Ovary (tissue), 9 donors: ENCODE measurements around the gene COL4A5. TPM values are rescaled to one million over a fixed set of nuclear protein-coding genes. Genes with fewer than 3 reads are reported as not detected.
"Not testable (repeated sequence)": the region's sequence is repeated elsewhere in the genome, so short reads cannot be mapped to it uniquely, and the experiment has no call there.

Experiments
- DNase-seq, 5 donors: peaks; one replicate each; pipeline ENCODE4 v3.0.0-alpha.2; 2019 to 2020
- H3K27ac ChIP-seq, 2 donors: fragments of 200-600 bp; one replicate each; pipeline versions ENCODE4 v1.5.1 to v1.8.0; 2019 to 2022
- H3K27me3 ChIP-seq: fragments of 200-600 bp; one replicate; pipeline ENCODE4 v1.8.0; 2022
- H3K36me3 ChIP-seq: fragments of 200-600 bp; sonication (generic); one replicate; pipeline ENCODE4 v1.5.1; 2019
- H3K4me1 ChIP-seq: one replicate; pipeline ENCODE4 v1.8.1; 2013; ENCODE audit warnings: mild to moderate bottlenecking, moderate library complexity; ENCODE audit not compliant: insufficient read depth
- H3K4me3 ChIP-seq: fragments of 200-600 bp; sonication (generic); one replicate; pipeline ENCODE4 v1.5.1; 2017
- H3K9me3 ChIP-seq, 2 donors: fragments of 200-600 bp in 1 of 2; sonication (generic) in 1 of 2; one replicate each; pipeline versions ENCODE4 v1.5.1 to v1.8.1; 2013 to 2019; ENCODE audit warnings: mild to moderate bottlenecking in 1 of 2, moderate library complexity in 1 of 2
- CTCF ChIP-seq, 3 donors: fragments of 450-650 bp in 2 of 3; fragments of 200-600 bp in 1 of 3; IDR thresholded peaks; one replicate each; pipeline versions ENCODE4 v1.5.1 to v1.8.0; 2016 to 2022; ENCODE audit warnings: antibody characterized with exemption in 3 of 3, mild to moderate bottlenecking in 1 of 3
- EP300 ChIP-seq: sonication (generic); formaldehyde crosslinking; IDR thresholded peaks from one replicate; pipeline ENCODE4 v1.6.1; 2017; ENCODE audit warnings: antibody characterized with exemption
- POLR2A ChIP-seq: fragments of 450-650 bp; IDR thresholded peaks from one replicate; pipeline ENCODE4 v1.6.1; 2017; ENCODE audit warnings: antibody characterized with exemption, mild to moderate bottlenecking, moderate library complexity
- WGBS, 3 donors: extraction: QIAGEN DNeasy Blood & Tissue Kit in 1 of 3; methylation state at CpG; one replicate each; pipeline versions ENCODE4 v1.1.5 to v1.1.7; 2013 to 2017; 5-methylcytosine and 5-hydroxymethylcytosine counted together
- intact Hi-C, 4 donors: fragments of 100-400 bp; cut with DNase I; formaldehyde crosslinking; loops; one replicate each; pipeline versions ENCODE4 v1.11.0 to v1.15.1; 2022 to 2023
- polyA plus RNA-seq, 2 donors: library from polyadenylated mRNA; stranded (reverse); fragments of 200-250 nt in 1 of 2; fragments of 350-450 nt in 1 of 2; fragmentation: Illumina TruSeq in 1 of 2; extraction: RNeasy Lipid Tissue Mini Kit (QIAGEN cat#74804) in 1 of 2; gene quantifications; one replicate each; pipeline ENCODE4 v1.2.3, GENCODE V29; 2013 to 2014
- total RNA-seq, 7 donors: library from RNA; depleted of rRNA in 2 of 7; stranded (reverse); fragments of >200 nt in 2 of 7; fragmentation: NEBNext Ultra II Directional in 3 of 7; extraction: Animal tissue kit (Norgen Biotek cat#: 25700) in 3 of 7; gene quantifications; one replicate each; pipeline versions ENCODE4 v1.1.0 to v1.2.4, GENCODE V29; 2016 to 2023
- donor health status: DM: no; HTN: no; CAD: no; lungs with moderate emphysema.
- donor health status: DM: no; HTN: no; CAD: no.
- donor health status: Bipolar disorder and iron deficiency.
- donor health status: DM: yes; HTN: yes; CAD: no.
- donor health status: DM: no; HTN: no; CAD: no.
- donor health status: DM: yes; HTN: yes; CAD: no.

The COL4A5 gene
- total and polyA plus RNA-seq, 9 donors: 10.2 to 75.9 (median 45.3) TPM

GRCh38 chrX:108464604-108465003 is 25.0 kb downstream of the COL4A5 start:
- intact Hi-C loops: no loop called here
- no peak overlapping the region for H3K4me3 ChIP-seq

GRCh38 chrX:108468486-108468885 is 28.8 kb downstream of the COL4A5 start:
- 60 to 79% (median 64%) methylated on average over 1 of the region's 1 CpG for WGBS, 3 donors
- no peaks in the 10 kb centered on the region for H3K9me3 ChIP-seq
- no peaks in the 10 kb centered on the region for H3K27me3 ChIP-seq
- no peaks in the 10 kb centered on the region for H3K36me3 ChIP-seq
- H3K4me1 ChIP-seq: no peaks in the 10 kb centered on the region
- H3K27ac ChIP-seq: no peak overlapping the region
- H3K4me3 ChIP-seq: no peak overlapping the region
- TF ChIP-seq CTCF (IDR thresholded peaks at IDR 0.05) (no peak), POLR2A (no peak), EP300 (no peak)
- intact Hi-C loops: no loop called here
- no peak for DNase-seq

More at GRCh38 chrX:108464604-108465003, 25.0 kb downstream of the COL4A5 start:
- TF ChIP-seq EP300: no peak
- TF ChIP-seq POLR2A: no peak
- TF ChIP-seq CTCF (IDR thresholded peaks at IDR 0.05): no peak
- no peak overlapping the region for H3K27ac ChIP-seq
- WGBS, 3 donors: 48 to 54% (median 51%) methylated on average over 3 of the region's 3 CpGs
- no peaks in the 10 kb centered on the region for H3K4me1 ChIP-seq
- H3K9me3 ChIP-seq: no peaks in the 10 kb centered on the region
- no peaks in the 10 kb centered on the region for H3K27me3 ChIP-seq
- DNase-seq: no peak
- no peaks in the 10 kb centered on the region for H3K36me3 ChIP-seq

GRCh38 chrX:108473979-108474378 is 34.3 kb downstream of the COL4A5 start:
- DNase-seq: no peak
- intact Hi-C loops: no loop called here
- H3K4me1 ChIP-seq: no peaks in the 10 kb centered on the region
- H3K4me3 ChIP-seq: no peak overlapping the region
- H3K27me3 ChIP-seq: no peaks in the 10 kb centered on the region
- TF ChIP-seq POLR2A: no peak
- no peak for TF ChIP-seq CTCF (IDR thresholded peaks at IDR 0.05)
- no peak for TF ChIP-seq EP300
- H3K36me3 ChIP-seq: no peaks in the 10 kb centered on the region
- no peaks in the 10 kb centered on the region for H3K9me3 ChIP-seq
- H3K27ac ChIP-seq: no peak overlapping the region

- H3K27ac ChIP-seq, H3K27me3 ChIP-seq, H3K36me3 ChIP-seq, DNase-seq, H3K4me3 ChIP-seq, intact Hi-C loops, H3K4me1 ChIP-seq, H3K9me3 ChIP-seq: not testable (repeated sequence)
- 86 to 89% (median 87%) methylated on average over 6 of the region's 6 CpGs for WGBS, 3 donors
Measured at GRCh38 chrX:108481528-108481927, 41.9 kb downstream of the COL4A5 start.

- intact Hi-C loops: no loop called here
- H3K27ac ChIP-seq: no peak overlapping the region
- no peak overlapping the region for H3K4me3 ChIP-seq
- H3K27me3 ChIP-seq: no peaks in the 10 kb centered on the region
- H3K4me1 ChIP-seq: no peaks in the 10 kb centered on the region
- no peak for DNase-seq
- TF ChIP-seq POLR2A: no peak
- WGBS, 3 donors: 73 to 76% (median 75%) methylated on average over 3 of the region's 3 CpGs
- no peaks in the 10 kb centered on the region for H3K36me3 ChIP-seq
- no peaks in the 10 kb centered on the region for H3K9me3 ChIP-seq
Measured at GRCh38 chrX:108484251-108484650, 44.6 kb downstream of the COL4A5 start.

- Histone ChIP-seq H3K27me3 (no peaks in the 10 kb centered on the region), H3K4me1 (no peaks in the 10 kb centered on the region), H3K27ac (no peak overlapping the region), H3K9me3 (no peaks in the 10 kb centered on the region), H3K4me3 (no peak overlapping the region), H3K36me3 (no peaks in the 10 kb centered on the region)
- TF ChIP-seq CTCF (IDR thresholded peaks at IDR 0.05) (no peak), EP300 (no peak), POLR2A (no peak)
- intact Hi-C loops: no loop called here
- WGBS, 3 donors: 75 to 86% (median 76%) methylated on average over 2 of the region's 2 CpGs
- no peak for DNase-seq
Measured at GRCh38 chrX:108485960-108486359, 46.3 kb downstream of the COL4A5 start.
